CD14-positive monocyte (primary cell): ENCODE results near the gene S1PR3. TPM values are rescaled to one million over a fixed set of nuclear protein-coding genes. Genes with fewer than 3 reads are reported as not detected.

Source experiments
- DNase-seq, 3 donors: peaks; one replicate each; pipeline ENCODE4 v3.0.0-alpha.2; 2011 to 2022
- H2AFZ ChIP-seq: 2 replicates; pipeline ENCODE4 v1.6.0; 2012; ENCODE audit warnings: mild to moderate bottlenecking, low read depth, low read length, inconsistent platforms; ENCODE audit not compliant: insufficient read depth, poor library complexity, severe bottlenecking
- H3K27ac ChIP-seq, 2 donors: 1 replicate in 1 of 2; 2 replicates in 1 of 2; pipeline ENCODE4 v1.5.1; 2012 to 2013; ENCODE audit warnings: low read length in 2 of 2, control low read depth in 1 of 2, inconsistent platforms in 1 of 2, low read depth in 1 of 2, mild to moderate bottlenecking in 1 of 2
- H3K27me3 ChIP-seq, 2 donors: one replicate each; pipeline versions ENCODE4 v1.6.0 to v1.6.1; 2011 to 2013; ENCODE audit warnings: low read length in 2 of 2; ENCODE audit not compliant: control insufficient read depth in 2 of 2, insufficient read depth in 2 of 2
- H3K36me3 ChIP-seq, 2 donors: replicated peaks in 1 of 2; 1 replicate in 1 of 2; 2 replicates in 1 of 2; pipeline versions ENCODE4 v1.5.1 to v1.6.1; 2012 to 2013; ENCODE audit warnings: low read length in 2 of 2, control low read depth in 1 of 2, inconsistent platforms in 1 of 2, mild to moderate bottlenecking in 1 of 2; ENCODE audit not compliant: insufficient read depth in 2 of 2, control insufficient read depth in 1 of 2
- H3K4me1 ChIP-seq, 2 donors: 1 replicate in 1 of 2; 2 replicates in 1 of 2; pipeline versions ENCODE4 v1.5.1 to v1.6.1; 2012 to 2013; ENCODE audit warnings: low read length in 2 of 2, control low read depth in 1 of 2, inconsistent platforms in 1 of 2, mild to moderate bottlenecking in 1 of 2, moderate library complexity in 1 of 2; ENCODE audit not compliant: insufficient read depth in 2 of 2, control insufficient read depth in 1 of 2
- H3K4me2 ChIP-seq: replicated peaks from 2 replicates; pipeline ENCODE3; 2012; ENCODE audit warnings: low read length, moderate library complexity, mild to moderate bottlenecking; ENCODE audit not compliant: poor library complexity, severe bottlenecking; ENCODE audit errors: extremely low read depth
- H3K4me3 ChIP-seq, 3 experiments: fragments of 200-600 bp in 1 of 3; sonication (generic) in 1 of 3; replicated peaks in 1 of 3; 1 replicate in 2 of 3; 2 replicates in 1 of 3; pipeline ENCODE4 v1.5.1; 2011 to 2013; ENCODE audit warnings: low read length in 3 of 3, mild to moderate bottlenecking in 3 of 3, control low read depth in 2 of 3, low read depth in 2 of 3, inconsistent platforms in 1 of 3, moderate library complexity in 1 of 3
- H3K79me2 ChIP-seq: 2 replicates; pipeline ENCODE4 v1.6.0; 2012; ENCODE audit warnings: mild to moderate bottlenecking, control low read depth, inconsistent platforms, low read length, moderate library complexity; ENCODE audit not compliant: insufficient read depth
- H3K9ac ChIP-seq: 2 replicates; pipeline ENCODE4 v1.6.0; 2017; ENCODE audit warnings: low read length, mild to moderate bottlenecking; ENCODE audit not compliant: insufficient read depth, poor library complexity, severe bottlenecking
- H3K9me3 ChIP-seq, 2 donors: replicated peaks in 1 of 2; 1 replicate in 1 of 2; 2 replicates in 1 of 2; pipeline versions ENCODE4 v1.5.1 to v1.6.1; 2012 to 2013; ENCODE audit warnings: low read length in 2 of 2, control low read depth in 1 of 2; ENCODE audit not compliant: control insufficient read depth in 1 of 2, insufficient read depth in 1 of 2
- H4K20me1 ChIP-seq: 2 replicates; pipeline ENCODE4 v1.6.0; 2012; ENCODE audit warnings: mild to moderate bottlenecking, low read length, control low read depth, moderate library complexity; ENCODE audit not compliant: insufficient read depth
- H3K27ac Mint-ChIP-seq, 7 donors: one replicate each; pipeline ENCODE4 v1.8.0; 2020; ENCODE audit warnings: mild to moderate bottlenecking in 7 of 7, mixed read lengths in 7 of 7, moderate library complexity in 6 of 7, inconsistent platforms in 2 of 7
- H3K27me3 Mint-ChIP-seq, 3 donors: one replicate each; pipeline ENCODE4 v1.8.0; 2021 to 2022; ENCODE audit warnings: low read depth in 3 of 3, mild to moderate bottlenecking in 3 of 3, mixed read lengths in 3 of 3, moderate library complexity in 3 of 3, inconsistent platforms in 1 of 3
- H3K36me3 Mint-ChIP-seq, 2 donors: one replicate each; pipeline ENCODE4 v1.8.0; 2020; ENCODE audit warnings: mixed read lengths in 2 of 2, inconsistent platforms in 1 of 2, mild to moderate bottlenecking in 1 of 2
- H3K4me1 Mint-ChIP-seq: one replicate; pipeline ENCODE4 v1.8.0; 2020; ENCODE audit warnings: mild to moderate bottlenecking, mixed read lengths
- H3K4me3 Mint-ChIP-seq, 2 donors: one replicate each; pipeline ENCODE4 v1.8.0; 2020; ENCODE audit warnings: mild to moderate bottlenecking in 2 of 2, mixed read lengths in 2 of 2, moderate library complexity in 1 of 2
- H3K9me3 Mint-ChIP-seq, 7 donors: one replicate each; pipeline ENCODE4 v1.8.0; 2020 to 2022; ENCODE audit warnings: mixed read lengths in 7 of 7, mild to moderate bottlenecking in 6 of 7, moderate library complexity in 6 of 7, inconsistent platforms in 2 of 7
- CTCF ChIP-seq: fragments of 200-600 bp; IDR thresholded peaks from one replicate; pipeline ENCODE4 v1.8.0; 2022; ENCODE audit warnings: antibody characterized with exemption, mild to moderate bottlenecking
- WGBS: methylation state at CpG from one replicate; pipeline ENCODE4 v1.1.5; 2013; ENCODE audit warnings: missing lambda C conversion rate; ENCODE audit not compliant: insufficient coverage; 5-methylcytosine and 5-hydroxymethylcytosine counted together
- intact Hi-C, 2 donors: fragments of 100-400 bp; cut with micrococcal nuclease; formaldehyde crosslinking; loops; one replicate each; pipeline versions ENCODE4 v1.15.0 to v1.15.1; 2023
- polyA plus RNA-seq, 3 donors: library from polyadenylated mRNA; depleted of rRNA in 1 of 3; unstranded in 2 of 3; stranded (reverse) in 1 of 3; fragments of 300-500 nt in 2 of 3; fragments of >200 nt in 1 of 3; fragmentation: Illumina TruSeq in 2 of 3; gene quantifications; 1 replicate in 2 of 3; 2 replicates in 1 of 3; pipeline ENCODE4 v1.2.3, GENCODE V29; 2012 to 2021

S1PR3 gene
- polyA plus RNA-seq, 3 donors = 28.2 to 59.7 (median 30.6) TPM

GRCh38 chr9:88995200-88995577 lies 3.9 kb downstream of the S1PR3 start:
- H3K4me3 Mint-ChIP-seq = no peak overlapping the region
- no peaks in the 10 kb centered on the region for H3K27me3 ChIP-seq
- no peak overlapping the region for H3K27ac ChIP-seq
- no peak overlapping the region for H2AFZ ChIP-seq
- H3K9ac ChIP-seq = no peak overlapping the region
- H3K79me2 ChIP-seq = peaks cover 65% of the 10 kb centered on the region
- peaks cover 70% of the 10 kb centered on the region for H3K4me1 Mint-ChIP-seq
- H3K4me2 ChIP-seq = peak overlapping the region; percentile 94
- TF ChIP-seq CTCF = no peak
- H3K9me3 Mint-ChIP-seq = peaks cover 0 to 2% (median 0%) of the 10 kb centered on the region in 7 donors
- H3K27ac Mint-ChIP-seq = no peak overlapping the region
- peaks cover 65 to 67% of the 10 kb centered on the region in 2 donors for H3K36me3 Mint-ChIP-seq
- DNase-seq = no peak
- no CpG with 5 or more reads among the region's 6 CpGs for WGBS
- H3K4me3 ChIP-seq = no peak overlapping the region
- H3K9me3 ChIP-seq = no peaks in the 10 kb centered on the region
- H3K4me1 ChIP-seq = peaks cover 50 to 68% of the 10 kb centered on the region in 2 donors
- peaks cover 42 to 58% of the 10 kb centered on the region in 2 donors for H3K36me3 ChIP-seq
- intact Hi-C loops = no loop called here
- peaks cover 84% of the 10 kb centered on the region for H4K20me1 ChIP-seq
- H3K27me3 Mint-ChIP-seq = peaks cover 0 to 2% (median 1%) of the 10 kb centered on the region in 3 donors

DNA sequence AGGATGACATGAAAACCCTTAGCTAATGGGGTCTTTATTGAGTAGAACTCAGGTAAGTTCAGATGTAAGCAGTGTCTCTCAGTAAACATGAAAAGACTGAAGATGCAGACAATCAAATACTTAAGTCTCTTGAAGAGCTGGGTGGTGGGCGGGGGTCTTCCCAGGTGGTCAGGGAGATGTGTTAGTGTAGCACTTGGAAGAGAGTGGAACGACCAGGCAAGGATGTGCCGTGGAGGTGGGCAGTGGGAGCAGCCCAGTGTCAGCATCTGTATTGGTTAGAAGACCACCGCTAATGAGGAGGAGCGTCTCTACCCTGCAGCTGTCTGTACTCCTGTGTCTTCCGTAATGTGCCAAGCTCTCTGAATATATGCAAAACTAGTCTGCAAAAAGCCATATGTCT lies 4.4 kb downstream of the S1PR3 start:
- peaks cover 46 to 62% of the 10 kb centered on the region in 2 donors for H3K36me3 ChIP-seq
- no peak for DNase-seq
- H3K4me1 ChIP-seq = peaks cover 50 to 68% of the 10 kb centered on the region in 2 donors
- no peak overlapping the region for H3K9ac ChIP-seq
- intact Hi-C loops = no loop called here
- Mint-ChIP-seq H3K27me3 (peaks cover 0 to 1% (median 0%) of the 10 kb centered on the region in 3 donors), H3K9me3 (peaks cover 0 to under 1% (median 0%) of the 10 kb centered on the region in 7 donors), H3K36me3 (peaks cover 67 to 69% of the 10 kb centered on the region in 2 donors), H3K27ac (no peak overlapping the region), H3K4me3 (no peak overlapping the region), H3K4me1 (peaks cover 70% of the 10 kb centered on the region)
- no peak for TF ChIP-seq CTCF
- no peak overlapping the region for H3K4me3 ChIP-seq
- no peak overlapping the region for H3K4me2 ChIP-seq
- H3K27ac ChIP-seq = no peak overlapping the region
- 94% methylated on average over 6 of the region's 6 CpGs for WGBS
- no peaks in the 10 kb centered on the region for H3K27me3 ChIP-seq
- H3K9me3 ChIP-seq = no peaks in the 10 kb centered on the region
- H3K79me2 ChIP-seq = peaks cover 65% of the 10 kb centered on the region
- H4K20me1 ChIP-seq = peaks cover 88% of the 10 kb centered on the region
- no peak overlapping the region for H2AFZ ChIP-seq
